ENCODE measurements around the gene TCF15.
"Not testable (repeated sequence)": the region's sequence is repeated elsewhere in the genome, so short reads cannot be mapped to it uniquely, and the experiment has no call there.

Gene TCF15

DNA sequence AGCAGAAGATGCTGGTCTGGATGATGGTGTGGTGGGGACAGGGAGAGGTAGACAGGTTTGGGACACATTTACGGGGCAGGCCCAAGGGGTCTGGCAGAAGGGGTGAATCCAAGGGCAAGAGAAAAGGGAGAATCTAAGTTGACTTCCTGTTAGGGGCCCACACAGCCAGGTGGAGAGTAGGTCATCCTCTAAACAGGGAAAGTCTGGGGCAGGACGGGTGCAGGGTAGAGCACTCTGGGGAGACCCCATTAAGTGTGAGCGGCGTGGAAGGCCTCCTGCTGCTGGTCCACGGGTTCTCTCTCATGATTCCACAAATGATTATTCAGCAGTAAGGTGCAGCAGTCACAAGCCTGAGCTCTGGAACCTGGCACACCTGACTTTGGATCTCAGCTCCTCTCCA lies 40.2 kb upstream of the TCF15 start:
- DNase-seq (ENCODE audit: low read depth in 1 of 2, low spot score in 1 of 2) = no peak
- TF ChIP-seq JUND (IDR thresholded peaks at IDR 0.05; ENCODE audit: low read depth) = no peak
- in situ Hi-C loops (cut with HindIII; ENCODE audit: low pct_unique_long_range_greater_than_20kb, low sequenced_read_pairs) = no loop called here

DNA sequence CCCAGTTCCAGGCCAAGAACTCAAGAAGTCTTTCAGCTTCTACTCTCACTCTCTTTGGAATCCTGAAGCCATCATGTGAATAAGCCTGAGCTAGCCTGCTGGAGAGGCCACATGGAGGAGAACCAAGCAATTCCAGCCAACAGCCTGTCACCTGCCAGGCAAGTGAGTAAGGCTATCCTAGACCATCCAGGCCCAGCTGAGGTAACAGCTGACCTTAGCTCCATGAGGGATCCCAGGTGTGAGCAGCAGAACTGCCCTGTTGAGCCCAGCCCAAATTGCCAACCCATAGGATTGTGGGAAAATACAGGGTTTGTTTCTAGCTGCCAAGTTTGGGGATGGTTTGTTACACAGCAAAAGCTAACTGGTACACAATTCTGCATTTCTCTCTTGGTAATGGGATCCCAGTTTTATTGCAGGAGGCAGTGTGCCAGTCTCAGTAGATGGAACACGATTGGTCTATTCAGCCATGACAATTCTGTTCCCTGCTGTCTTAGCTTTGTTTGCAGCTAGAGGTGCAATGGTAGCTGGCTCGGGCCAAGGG lies 37.4 kb upstream of the TCF15 start:
- in situ Hi-C loops (cut with HindIII; ENCODE audit: low pct_unique_long_range_greater_than_20kb, low sequenced_read_pairs) = no loop called here
- no peak for DNase-seq (ENCODE audit: low read depth in 1 of 2, low spot score in 1 of 2)
- no peak for TF ChIP-seq JUND (IDR thresholded peaks at IDR 0.05; ENCODE audit: low read depth)

DNA sequence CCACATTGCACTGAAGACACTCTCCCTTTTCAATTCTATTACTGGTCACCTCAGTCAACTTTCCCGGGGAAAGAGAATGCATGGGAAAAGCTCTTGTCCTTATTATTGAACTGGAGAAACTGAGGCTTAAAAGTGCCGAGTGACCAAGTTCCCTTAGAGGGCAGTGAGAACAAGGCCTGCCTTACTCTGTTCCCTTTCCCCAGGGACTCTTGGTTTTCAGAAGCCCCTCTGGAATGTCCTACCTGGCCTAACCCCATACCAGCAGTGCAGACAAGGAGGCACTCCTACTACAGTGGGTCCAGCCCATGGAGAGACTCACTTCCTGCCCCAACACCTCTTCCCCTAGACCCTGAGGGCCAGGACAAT lies 36.7 kb upstream of the TCF15 start:
- in situ Hi-C loops (cut with HindIII; ENCODE audit: low pct_unique_long_range_greater_than_20kb, low sequenced_read_pairs) = no loop called here

DNA sequence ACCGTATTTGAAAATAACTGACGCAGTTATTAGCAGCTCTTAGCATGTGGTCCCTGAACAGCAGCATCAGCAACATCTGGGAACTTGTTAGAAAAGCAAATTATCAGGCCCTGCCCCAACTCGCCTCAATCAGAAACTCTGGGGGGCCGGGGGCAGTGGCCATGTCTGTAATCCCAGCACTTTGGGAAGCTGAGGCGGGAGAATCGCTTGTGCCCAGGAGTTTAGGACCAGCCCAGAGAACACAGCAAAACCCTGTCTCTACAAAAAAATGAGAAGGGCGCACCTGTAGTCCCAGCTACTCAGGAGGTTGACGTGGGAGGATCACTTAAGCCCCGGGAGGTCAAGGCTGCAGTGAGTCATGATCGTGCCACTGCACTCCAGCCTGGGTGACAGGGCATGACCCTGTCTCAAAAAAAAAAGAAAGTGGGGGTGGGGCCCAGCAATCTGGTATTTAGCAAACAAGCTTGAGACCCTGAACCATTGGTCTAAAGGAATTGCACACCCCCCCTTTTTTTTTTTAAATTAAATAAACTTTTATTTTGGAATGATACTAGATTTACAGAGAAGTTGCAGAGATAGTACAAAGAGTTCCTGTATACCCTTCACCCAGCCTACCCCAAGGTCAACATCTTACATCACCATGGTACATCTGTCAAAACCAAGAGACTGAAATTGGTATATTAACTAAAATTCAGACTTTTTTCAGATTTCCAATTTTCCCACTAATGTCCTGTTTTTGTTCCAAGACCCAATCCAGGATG lies 36.2 kb upstream of the TCF15 start:
- in situ Hi-C loops (cut with HindIII; ENCODE audit: low pct_unique_long_range_greater_than_20kb, low sequenced_read_pairs) = no loop called here
- TF ChIP-seq JUND (IDR thresholded peaks at IDR 0.05; ENCODE audit: low read depth) = no peak
- no peak for DNase-seq (ENCODE audit: low read depth in 1 of 2, low spot score in 1 of 2)

More for the DNA sequence above, 36.7 kb upstream of the TCF15 start:
- no peak for DNase-seq (ENCODE audit: low read depth in 1 of 2, low spot score in 1 of 2)
- TF ChIP-seq JUND (IDR thresholded peaks at IDR 0.05; ENCODE audit: low read depth) = no peak

DNA sequence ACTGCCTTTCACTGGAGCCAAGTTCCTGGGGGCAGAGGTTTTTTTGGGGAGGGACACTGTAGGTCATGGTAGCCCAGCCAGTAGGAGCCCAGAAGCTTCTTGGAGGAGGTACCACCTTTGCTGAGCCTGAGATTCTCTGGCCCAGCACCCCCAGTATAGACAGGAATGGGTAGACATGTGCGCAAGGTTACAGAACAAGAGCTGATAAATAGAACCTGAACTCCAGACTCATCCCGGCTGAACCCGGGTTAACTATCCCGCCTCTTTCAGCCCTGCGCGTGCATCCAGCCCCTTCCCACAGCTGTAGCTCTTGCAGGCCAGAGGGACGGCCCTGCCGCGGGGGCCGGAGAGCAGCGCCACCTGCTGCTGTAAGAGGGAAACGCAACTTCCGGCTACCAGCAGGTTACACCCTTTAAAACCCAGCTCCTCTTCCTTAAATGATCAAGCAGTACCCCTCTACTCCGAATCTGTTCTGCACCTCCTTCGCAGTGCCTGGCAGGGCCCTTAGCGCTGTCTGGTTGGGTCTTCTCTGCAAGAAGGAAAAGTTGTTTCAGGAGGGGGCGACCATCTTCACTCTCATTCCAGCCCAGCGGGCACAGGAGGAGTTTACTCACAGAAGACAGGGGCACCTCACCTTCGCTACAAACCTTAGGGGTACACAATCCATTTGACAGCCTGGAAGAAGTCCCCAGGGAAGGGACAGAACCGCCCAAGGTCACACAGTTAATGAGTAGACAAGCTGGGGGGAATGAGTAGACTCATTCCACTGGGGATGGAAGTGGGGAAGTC lies 35.4 kb upstream of the TCF15 start:
- in situ Hi-C loops (cut with HindIII; ENCODE audit: low pct_unique_long_range_greater_than_20kb, low sequenced_read_pairs) = no loop called here
- TF ChIP-seq JUND (IDR thresholded peaks at IDR 0.05; ENCODE audit: low read depth) = no peak
- peak; percentile 73 to 92 for DNase-seq (ENCODE audit: low read depth in 1 of 2, low spot score in 1 of 2)

DNA sequence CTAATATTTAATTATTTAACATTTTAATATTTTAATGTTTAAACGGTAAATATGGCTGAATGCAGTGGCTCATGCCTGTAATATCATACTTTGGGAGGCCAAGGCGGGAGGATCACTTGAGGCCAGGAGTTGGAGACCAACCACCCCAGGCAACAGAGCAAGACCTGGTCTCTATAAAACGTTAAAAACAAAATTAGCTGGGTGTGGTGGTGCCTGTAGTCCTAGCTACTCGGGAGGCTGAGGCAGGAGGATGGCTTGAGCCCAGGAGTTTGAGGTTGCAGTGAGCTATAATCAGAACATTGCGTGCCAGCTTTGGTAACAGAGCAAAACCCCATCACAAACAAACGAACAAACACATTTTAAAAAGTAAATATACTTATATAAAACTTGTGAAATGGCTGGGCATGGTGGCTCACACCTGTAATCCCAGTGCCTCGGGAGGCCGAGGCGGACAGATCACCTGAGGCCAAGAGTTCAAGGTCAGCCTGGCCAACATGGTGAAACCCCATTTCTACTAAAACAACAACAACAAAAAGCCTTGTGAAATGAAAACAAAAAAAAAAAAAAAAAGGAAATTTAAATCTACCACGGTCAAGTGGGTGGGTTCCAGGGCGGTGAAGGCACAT lies 34.7 kb upstream of the TCF15 start:
- TF ChIP-seq JUND (IDR thresholded peaks at IDR 0.05; ENCODE audit: low read depth) = no peak
- DNase-seq (ENCODE audit: low read depth in 1 of 2, low spot score in 1 of 2) = no peak
- in situ Hi-C loops (cut with HindIII; ENCODE audit: low pct_unique_long_range_greater_than_20kb, low sequenced_read_pairs) = no loop called here

DNA sequence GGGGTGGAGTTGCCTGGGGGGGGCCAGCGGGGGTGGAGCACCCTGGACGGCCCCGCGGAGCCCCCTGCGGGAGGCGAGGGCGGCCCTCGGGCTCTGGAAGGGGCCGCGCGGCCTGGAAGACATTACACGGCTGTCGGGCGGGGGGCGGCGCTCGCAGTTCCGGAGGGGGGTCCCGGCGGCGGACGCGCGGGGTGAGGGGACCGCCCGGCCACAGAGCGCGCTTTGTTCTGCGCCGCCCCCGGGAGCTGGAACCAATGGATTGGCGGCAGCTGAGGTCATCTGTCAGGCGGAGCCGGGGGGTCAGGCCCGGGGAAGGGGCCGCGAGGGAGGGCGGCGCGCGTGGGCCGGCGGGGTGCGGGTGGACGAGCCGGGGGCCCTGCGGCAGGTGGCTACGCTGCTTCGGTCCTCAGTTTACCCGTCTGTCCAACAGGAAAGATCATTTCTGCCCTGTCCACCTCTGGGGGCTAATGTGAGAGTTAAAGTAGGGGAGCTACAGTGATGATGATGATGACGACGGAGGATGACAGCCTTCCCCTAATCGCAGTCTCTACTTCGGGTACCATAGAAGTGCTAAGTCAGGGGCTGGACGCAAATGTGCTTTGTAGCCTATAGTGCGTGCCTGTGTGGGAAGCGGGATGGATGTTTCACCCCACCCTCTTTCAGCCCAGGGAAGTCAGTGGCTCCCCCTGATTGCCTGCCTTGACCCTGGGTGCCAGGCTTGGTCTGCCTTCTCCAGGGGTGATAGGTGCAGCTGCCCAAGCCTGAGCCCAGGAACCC lies 32.5 kb upstream of the TCF15 start:
- in situ Hi-C loops (cut with HindIII; ENCODE audit: low pct_unique_long_range_greater_than_20kb, low sequenced_read_pairs) = no loop called here
- TF ChIP-seq JUND (IDR thresholded peaks at IDR 0.05; ENCODE audit: low read depth) = no peak
- DNase-seq (ENCODE audit: low read depth in 1 of 2, low spot score in 1 of 2) = no peak

DNA sequence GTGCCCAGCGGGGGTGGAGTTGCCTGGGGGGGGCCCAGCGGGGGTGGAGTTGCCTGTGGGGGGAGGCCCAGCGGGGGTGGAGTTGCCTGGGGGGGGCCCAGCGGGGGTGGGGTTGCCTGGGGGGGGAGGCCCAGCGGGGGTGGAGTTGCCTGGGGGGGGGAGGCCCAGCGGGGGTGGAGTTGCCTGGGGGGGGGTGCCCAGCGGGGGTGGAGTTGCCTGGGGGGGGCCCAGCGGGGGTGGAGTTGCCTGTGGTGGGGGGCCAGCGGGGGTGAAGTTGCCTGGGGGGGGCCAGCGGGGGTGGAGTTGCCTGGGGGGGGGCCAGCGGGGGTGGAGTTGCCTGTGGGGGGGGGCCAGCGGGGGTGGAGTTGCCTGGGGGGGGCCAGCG lies 31.9 kb upstream of the TCF15 start:
- in situ Hi-C loops (cut with HindIII; ENCODE audit: low pct_unique_long_range_greater_than_20kb, low sequenced_read_pairs); DNase-seq (ENCODE audit: low read depth in 1 of 2, low spot score in 1 of 2): not testable (repeated sequence)

DNA sequence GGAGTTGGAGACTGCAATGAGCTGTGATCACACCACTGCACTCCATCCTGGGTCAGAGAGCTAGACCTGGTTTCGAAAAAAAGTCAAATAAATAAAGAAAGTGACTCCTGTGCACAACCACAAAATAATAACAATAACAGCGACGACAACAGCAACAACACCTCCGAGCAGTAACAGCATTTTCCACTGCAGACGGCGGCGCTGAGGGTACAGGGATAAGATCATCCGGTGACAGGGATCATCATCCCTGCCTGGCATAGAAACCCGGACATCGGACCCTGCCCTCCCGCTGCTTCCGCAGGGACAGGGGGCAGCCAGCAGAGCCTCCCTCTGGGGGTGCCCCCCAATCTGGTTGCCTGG lies 31.4 kb upstream of the TCF15 start:
- DNase-seq (ENCODE audit: low read depth in 1 of 2, low spot score in 1 of 2) = no peak
- TF ChIP-seq JUND (IDR thresholded peaks at IDR 0.05; ENCODE audit: low read depth) = no peak
- in situ Hi-C loops (cut with HindIII; ENCODE audit: low pct_unique_long_range_greater_than_20kb, low sequenced_read_pairs) = no loop called here

DNA sequence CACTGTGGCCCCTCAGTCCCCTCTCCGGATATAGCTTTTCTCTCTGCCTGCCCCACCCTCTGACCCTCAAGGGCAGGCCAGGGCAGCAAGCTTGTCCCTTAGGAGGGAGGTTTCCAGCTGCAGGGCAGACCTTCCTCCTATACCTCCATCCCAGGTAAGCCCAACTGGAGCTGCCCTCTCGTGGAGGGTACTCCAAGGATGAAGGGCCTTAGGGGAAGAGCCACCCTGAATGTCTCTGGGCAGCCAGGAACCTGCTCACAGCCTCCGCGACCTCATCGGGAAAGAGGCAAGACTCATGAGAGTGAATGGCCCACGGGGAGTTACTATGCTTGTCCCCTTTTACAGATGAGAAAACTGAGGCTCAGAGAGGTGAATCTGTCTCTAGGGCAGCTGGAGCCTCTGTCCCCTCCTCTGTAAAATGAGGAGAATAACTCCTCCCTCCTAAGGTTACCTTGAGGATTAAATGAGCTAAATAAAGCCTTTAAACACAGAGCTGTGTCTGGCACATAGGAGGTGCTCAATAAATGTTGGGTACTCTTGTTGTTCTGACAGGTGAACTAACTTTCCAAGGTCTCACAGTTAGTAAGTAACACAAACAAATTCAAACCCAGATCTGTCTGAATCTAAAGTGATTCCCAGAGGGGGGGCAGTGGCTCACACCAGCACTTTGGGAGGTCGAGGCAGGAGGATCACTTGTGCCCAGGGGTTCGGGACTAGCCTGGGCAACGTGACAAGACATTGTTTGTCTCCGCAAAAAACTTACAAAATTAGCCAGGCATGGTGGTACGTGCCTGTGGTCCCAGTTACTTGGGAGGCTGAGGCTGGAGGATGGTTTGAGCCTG lies 30.8 kb upstream of the TCF15 start:
- DNase-seq (ENCODE audit: low read depth in 1 of 2, low spot score in 1 of 2) = no peak
- in situ Hi-C loops (cut with HindIII; ENCODE audit: low pct_unique_long_range_greater_than_20kb, low sequenced_read_pairs) = no loop called here
- TF ChIP-seq JUND (IDR thresholded peaks at IDR 0.05; ENCODE audit: low read depth) = no peak

DNA sequence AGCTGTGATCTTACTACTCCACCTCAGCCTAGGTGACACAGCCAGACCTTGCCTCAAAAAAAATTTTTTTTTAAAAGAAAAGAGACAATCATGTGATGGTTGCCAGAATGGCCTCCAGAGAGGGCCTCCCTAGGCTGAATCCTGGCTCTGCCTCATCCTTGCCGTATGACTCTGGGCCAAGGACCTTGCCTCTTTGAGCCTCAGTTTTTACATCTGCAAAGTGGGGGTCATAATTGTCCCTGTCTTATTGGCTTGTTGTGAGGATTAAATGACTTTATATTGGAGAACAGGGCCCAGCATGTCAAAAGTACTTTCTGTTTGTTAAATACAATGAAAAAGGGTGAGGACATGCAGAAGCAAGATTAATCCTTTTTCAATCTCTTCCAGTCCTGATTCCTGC lies 28.5 kb upstream of the TCF15 start:
- in situ Hi-C loops (cut with HindIII; ENCODE audit: low pct_unique_long_range_greater_than_20kb, low sequenced_read_pairs) = no loop called here
- no peak for TF ChIP-seq JUND (IDR thresholded peaks at IDR 0.05; ENCODE audit: low read depth)
- no peak for DNase-seq (ENCODE audit: low read depth in 1 of 2, low spot score in 1 of 2)

DNA sequence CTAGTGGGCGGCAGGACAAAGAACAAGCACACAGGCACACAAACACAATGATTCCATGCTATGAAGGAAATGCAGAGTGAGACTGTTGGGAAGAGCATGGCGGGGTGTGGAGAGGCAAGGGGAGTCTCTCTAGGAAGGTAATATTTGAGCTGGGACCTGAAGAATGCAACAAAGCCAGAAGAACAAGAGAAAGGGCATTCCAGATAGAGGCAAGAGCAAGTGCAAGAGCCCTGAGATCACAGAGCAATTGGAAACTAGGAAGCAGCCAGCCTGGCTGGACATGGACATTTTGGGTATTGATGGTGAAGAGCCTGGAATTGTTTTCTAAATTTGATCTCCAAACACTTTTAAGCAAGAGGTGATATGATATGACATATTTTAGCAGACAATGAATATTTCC lies 27.4 kb upstream of the TCF15 start:
- in situ Hi-C loops (cut with HindIII; ENCODE audit: low pct_unique_long_range_greater_than_20kb, low sequenced_read_pairs) = no loop called here

More for the DNA sequence above, 27.4 kb upstream of the TCF15 start:
- no peak for TF ChIP-seq JUND (IDR thresholded peaks at IDR 0.05; ENCODE audit: low read depth)
- DNase-seq (ENCODE audit: low read depth in 1 of 2, low spot score in 1 of 2) = peak in 1 of 2 experiments; percentile 71
